ENCODE data around the gene PPT2.

Gene PPT2

GRCh38 chr6:32151181-32151862 lies 2.6 kb upstream of the PPT2 start:
- FAIRE-seq (peak; percentile 55), DNase-seq (ENCODE audit: insufficient read length, low spot score) (no peak)

DNA sequence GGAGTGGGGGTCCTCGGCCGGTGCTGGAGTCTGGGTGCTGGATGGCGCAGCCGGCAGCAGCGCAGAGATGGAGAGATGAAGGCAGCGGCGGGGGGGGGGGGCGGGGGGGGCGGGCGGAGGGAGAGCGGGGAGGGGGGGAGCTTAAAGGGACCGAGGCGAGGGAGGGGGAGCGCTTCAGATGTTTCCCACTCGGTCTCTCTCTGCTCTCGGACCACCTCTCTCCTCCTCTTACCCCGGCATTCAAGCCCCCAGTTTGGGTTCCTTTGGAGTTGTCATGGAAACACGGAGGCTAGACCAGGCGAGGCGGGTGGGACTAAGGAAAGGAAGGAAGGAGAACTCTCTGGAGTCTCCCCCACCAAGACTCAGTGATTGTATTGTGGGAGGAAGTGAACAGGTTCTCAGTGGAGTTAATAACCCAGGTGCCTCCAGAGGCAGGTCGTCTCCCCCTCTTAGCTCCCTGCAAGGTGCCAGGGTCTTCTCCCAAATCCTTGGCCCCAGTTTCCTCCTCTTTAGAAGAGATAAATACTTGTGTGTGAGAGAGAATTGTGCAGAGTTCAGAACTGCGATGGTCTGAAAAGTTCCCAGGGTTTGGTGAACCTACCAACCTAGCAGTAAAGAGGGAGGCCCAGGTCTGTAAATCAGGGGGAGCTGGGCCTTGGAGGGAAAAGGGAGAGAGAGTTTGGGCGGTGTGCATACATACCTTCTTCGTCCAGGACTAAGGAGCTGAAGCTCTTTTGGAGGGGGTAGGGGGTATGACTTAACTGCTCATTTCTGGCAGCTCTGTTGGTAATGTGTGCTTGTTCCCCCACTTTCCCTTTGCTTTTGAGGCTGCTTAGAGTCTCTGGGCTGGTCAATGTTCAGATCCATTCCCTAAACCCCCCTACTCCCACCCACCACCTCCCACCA lies 1.8 kb upstream of the PPT2 start, which contains the start of gene PRRT1:
Gene PRRT1 (minus strand): TSS at position 77 of the 906 bp plus-strand sequence. CDS start 112 bp downstream, outside the sequence.
- FAIRE-seq: no peak
- DNase-seq (ENCODE audit: insufficient read length, low spot score): no peak

DNA sequence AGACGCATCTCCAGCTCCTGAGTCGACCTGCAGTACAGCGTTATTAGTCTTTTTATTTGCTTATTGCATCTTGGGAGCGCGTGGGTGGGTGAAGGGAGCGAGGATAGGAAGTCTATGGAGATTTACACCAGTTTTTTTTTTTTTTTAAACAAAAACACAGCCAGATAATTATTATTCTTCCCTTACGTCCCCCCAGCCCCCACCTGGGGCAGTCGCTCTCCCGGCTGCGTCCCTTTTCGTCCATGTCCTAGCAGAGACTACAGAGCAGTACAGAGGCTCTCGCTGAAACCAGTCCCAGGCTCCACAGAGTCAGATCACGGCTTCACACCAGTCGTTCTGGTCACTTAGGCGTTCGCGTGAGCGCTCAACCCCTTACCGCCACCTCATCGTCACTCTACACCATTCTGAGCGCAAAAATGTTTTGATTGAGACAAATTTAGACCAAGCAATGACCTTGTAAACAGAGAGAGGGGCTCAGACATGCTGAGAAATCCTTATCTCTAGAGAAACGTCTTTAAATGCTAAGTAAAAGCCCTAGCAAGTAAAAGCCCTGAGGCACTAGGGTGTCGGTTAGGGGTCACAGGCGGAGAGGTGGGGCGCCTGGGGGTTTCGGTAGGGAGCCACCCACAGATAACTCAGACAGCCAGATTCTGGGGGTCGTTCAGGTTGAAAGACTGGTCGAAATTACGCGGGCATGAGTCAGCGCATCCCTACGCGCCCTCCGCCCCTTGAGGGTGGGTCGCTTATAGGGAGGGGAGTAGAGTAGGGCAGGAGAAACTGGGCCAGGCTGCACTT lies 975 bp upstream of the PPT2 start:
- DNase-seq (ENCODE audit: insufficient read length, low spot score): peak; percentile 56

DNA sequence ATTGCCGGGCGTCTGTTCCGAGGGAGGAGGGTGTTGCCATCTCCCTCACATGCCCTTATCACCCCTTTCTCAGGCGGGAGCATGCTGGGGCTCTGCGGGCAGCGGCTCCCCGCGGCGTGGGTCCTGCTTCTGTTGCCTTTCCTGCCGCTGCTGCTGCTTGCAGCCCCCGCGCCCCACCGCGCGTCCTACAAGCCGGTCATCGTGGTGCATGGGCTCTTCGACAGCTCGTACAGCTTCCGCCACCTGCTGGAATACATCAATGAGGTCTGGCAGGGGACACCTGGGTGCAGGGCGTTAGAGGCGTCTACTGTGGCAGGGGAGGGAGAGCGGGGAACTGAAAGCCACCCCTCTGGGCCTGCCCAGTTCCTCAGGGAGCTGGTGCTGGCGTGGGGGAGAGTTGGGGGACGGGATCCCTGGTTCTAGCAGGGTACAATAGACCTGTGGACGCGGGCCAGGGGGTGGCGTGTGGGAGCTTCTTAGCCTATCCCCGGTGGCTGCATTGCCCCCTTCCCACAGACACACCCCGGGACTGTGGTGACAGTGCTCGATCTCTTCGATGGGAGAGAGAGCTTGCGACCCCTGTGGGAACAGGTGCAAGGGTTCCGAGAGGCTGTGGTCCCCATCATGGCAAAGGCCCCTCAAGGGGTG lies 697 bp downstream of the PPT2 start:
- no peak for FAIRE-seq
- DNase-seq (ENCODE audit: insufficient read length, low spot score): peak; percentile 71

More for the DNA sequence above, 975 bp upstream of the PPT2 start:
- FAIRE-seq: no peak

DNA sequence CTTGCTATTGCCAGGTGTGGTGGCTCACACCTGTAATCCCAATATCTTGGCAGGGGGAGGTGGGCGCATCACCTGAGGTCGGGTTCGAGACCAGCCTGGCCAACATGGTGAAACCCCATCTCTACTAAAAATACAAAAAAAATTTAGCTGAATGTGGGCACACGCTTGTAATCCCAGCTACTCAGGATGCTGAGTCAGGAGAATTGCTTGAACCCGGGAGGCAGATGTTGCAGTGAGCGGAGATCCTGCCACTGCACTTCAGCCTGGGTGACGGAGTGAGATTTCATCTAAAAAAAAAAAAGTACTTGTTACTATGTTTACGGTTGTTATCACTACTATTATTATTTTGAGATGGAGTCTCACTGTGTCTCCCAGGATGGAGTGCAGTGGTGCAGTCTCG lies 3.0 kb downstream of the PPT2 start:
- FAIRE-seq (no peak), DNase-seq (ENCODE audit: insufficient read length, low spot score) (no peak)

DNA sequence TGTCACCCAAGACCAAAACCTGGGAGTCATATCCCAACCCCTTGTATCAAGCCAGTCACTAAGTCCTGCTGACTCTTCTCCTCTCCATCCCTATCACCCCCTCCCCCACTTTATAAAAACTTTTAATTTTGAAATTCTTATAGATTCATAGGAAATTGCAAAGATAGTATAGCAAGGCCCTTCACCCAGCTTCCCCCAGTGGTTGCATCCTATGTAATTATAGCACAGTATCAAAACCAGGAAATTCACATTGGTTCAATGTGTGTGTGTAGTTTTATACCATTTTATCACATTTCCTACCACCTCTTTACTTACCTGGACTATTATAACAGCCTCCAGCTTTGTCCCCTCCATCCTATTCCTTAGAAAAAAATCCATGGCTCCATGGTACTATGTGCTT lies 4.1 kb downstream of the PPT2 start:
- FAIRE-seq (no peak), DNase-seq (ENCODE audit: insufficient read length, low spot score) (no peak)

GRCh38 chr6:32163559-32164258 lies 9.8 kb downstream of the PPT2 start:
- FAIRE-seq: no peak
- no peak for DNase-seq (ENCODE audit: insufficient read length, low spot score)

GRCh38 chr6:32164295-32164694 lies 10.4 kb downstream of the PPT2 start, which contains the start of gene EGFL8:
TSS of gene EGFL8 (plus strand) at chr6:32164595. CDS start at chr6:32166166, 1,571 bp downstream.
- FAIRE-seq (no peak), DNase-seq (ENCODE audit: insufficient read length, low spot score) (no peak)

- DNase-seq (ENCODE audit: insufficient read length, low spot score) (no peak), FAIRE-seq (no peak)
Observed at GRCh38 chr6:32166411-32167061, 12.6 kb downstream of the PPT2 start.

DNA sequence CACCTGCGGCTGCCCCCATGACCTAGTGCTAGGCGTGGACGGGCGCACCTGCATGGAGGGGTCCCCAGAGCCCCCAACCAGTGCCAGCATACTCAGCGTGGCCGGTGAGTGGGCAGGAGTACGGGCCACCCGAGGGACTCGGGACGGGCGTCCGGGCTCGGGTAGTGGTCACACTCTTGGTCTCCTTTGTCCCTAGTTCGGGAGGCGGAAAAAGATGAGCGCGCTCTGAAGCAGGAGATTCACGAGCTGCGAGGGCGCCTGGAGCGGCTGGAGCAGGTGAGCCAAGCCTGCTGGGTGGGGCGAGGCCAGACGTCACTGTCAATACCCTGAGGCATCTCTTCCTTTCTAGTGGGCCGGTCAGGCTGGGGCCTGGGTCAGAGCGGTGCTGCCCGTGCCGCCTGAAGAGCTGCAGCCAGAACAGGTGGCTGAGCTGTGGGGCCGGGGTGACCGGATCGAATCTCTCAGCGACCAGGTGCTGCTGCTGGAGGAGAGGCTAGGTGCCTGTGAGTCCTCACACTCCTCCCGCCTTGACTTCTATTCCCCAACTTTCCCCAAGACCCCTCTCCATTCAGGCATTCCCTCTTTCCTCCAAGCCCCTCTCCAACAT lies 13.3 kb downstream of the PPT2 start:
- FAIRE-seq (no peak), DNase-seq (ENCODE audit: insufficient read length, low spot score) (no peak)

GRCh38 chr6:32167761-32168262 lies 13.9 kb downstream of the PPT2 start:
- DNase-seq (ENCODE audit: insufficient read length, low spot score) (no peak), FAIRE-seq (no peak)

- DNase-seq (ENCODE audit: insufficient read length, low spot score) (no peak), FAIRE-seq (no peak)
Observed at GRCh38 chr6:32168350-32168749, 14.4 kb downstream of the PPT2 start.

DNA sequence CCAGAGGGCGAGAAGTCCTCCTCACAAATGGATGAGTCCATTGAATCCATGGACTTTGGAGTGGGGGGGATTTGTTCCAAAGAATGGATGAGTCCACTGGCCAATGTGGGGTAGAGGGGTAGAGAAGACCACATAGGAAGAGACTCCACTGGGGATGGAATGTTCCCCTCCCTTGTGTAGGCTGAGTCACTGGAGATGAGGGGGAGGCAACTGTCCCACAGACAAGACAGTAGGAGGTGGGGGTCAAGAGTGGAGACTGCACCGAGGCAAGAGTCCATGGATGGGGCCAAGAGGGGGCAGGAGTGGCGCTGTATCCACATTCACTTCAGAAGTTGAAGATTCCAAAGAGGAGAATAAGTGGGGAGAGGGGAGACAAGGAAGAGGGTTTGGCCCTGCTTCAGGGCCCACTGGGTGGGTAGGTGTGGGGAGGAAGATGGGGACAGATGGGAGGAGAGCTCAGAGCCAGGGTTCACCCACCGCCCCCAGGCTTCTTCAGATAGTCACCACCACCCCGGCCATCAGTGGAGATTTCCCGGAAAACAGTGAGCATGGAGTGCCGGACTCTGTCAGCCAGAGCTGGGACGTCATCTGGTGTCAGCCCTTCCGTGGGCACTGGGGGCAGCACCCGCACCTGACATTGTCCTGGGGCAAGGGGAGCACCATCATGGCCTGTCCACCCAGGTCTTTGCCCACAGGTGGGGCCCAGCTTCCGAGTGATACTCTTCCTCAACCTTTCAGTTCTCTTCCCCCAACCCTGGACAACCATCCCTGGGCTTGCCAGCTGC lies 15.1 kb downstream of the PPT2 start:
- DNase-seq (ENCODE audit: insufficient read length, low spot score): no peak
- FAIRE-seq: no peak

- no peak for FAIRE-seq
Observed at GRCh38 chr6:32170294-32170693, 16.4 kb downstream of the PPT2 start.

DNA sequence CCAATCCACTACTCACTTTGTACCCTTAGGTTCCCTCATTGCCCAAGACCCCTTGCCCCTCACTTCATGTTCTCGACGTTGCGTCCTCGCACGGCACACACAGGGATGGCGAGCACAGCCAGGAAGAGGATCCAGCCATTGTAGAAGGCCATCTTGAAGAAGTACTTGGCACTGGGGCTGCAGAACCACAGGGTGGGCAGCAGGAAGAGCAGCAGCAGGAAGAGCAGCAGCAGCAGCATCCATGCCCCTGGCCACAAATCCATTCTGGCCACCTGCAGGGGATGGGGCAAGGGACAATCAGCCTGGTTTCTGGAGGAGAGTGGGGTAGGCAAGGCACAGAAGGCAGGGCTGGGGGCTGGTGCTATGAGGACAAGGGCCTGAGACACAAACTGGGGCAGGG lies 17.3 kb downstream of the PPT2 start:
- DNase-seq (ENCODE audit: insufficient read length, low spot score) (no peak), FAIRE-seq (no peak)

More at GRCh38 chr6:32170294-32170693, 16.4 kb downstream of the PPT2 start:
- DNase-seq (ENCODE audit: insufficient read length, low spot score): no peak

- DNase-seq (ENCODE audit: insufficient read length, low spot score): no peak
- FAIRE-seq: no peak
Observed at GRCh38 chr6:32173051-32173727, 19.2 kb downstream of the PPT2 start.

DNA sequence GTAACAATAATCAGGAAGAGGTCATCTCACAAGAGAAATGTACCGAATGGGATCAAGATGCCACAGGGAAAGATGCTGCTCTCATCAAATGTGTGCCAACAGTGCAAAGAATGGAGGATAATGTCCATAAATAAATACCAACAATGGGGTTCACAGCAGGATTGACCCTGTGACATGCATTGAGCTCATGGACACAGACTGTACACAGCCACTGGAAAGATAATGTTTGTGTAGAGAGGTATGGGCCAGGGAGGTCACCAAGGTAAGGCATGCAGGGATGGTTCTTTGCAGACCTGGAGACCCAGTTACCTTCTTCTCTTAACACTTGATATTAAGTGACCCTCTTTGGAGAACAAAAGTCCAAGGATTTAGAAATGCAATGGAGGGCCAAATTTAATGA lies 20.5 kb downstream of the PPT2 start:
- no peak for FAIRE-seq

More for the DNA sequence above, 20.5 kb downstream of the PPT2 start:
- DNase-seq (ENCODE audit: insufficient read length, low spot score): no peak

All from HTR-8/SVneo (cell line).